ENCODE results near the gene PRUNE2.

The PRUNE2 gene

GRCh38 chr9:76912636-76913275, 6.8 kb upstream of the PRUNE2 start:
- Histone ChIP-seq H3K27ac (ENCODE audit: low read length) (no peak overlapping the region), H3K9ac (ENCODE audit: low read depth, low read length) (no peak overlapping the region), H3K27me3 (ENCODE audit: insufficient read depth, low read length, poor library complexity) (peaks cover 12% of the 10 kb centered on the region), H3K4me1 (ENCODE audit: insufficient read depth, low read length) (no peaks in the 10 kb centered on the region), H3K4me2 (ENCODE audit: insufficient read depth, low read length) (no peak overlapping the region), H3K79me2 (ENCODE audit: insufficient read depth, low read length) (no peaks in the 10 kb centered on the region), H3K4me3 (ENCODE audit: low read depth in 1 of 2, low read length in 2 of 2) (no peak overlapping the region), H2AFZ (ENCODE audit: low read depth, low read length) (no peak overlapping the region), H3K36me3 (ENCODE audit: insufficient read depth, low read length) (no peaks in the 10 kb centered on the region), H3K9me3 (ENCODE audit: insufficient read depth, low read length, severe bottlenecking) (no peaks in the 10 kb centered on the region), H4K20me1 (ENCODE audit: insufficient read depth, low read length) (no peaks in the 10 kb centered on the region)
- ATAC-seq (ENCODE audit: insufficient read depth, low read depth) (no peak; the same call in 2 of the 3 replicates), DNase-seq (no peak)
- TF ChIP-seq EZH2 (IDR thresholded peaks at IDR 0.05; ENCODE audit: borderline replicate concordance, low read depth, low read length, severe bottlenecking) (no peak), CTCF (IDR thresholded peaks at IDR 0.05; ENCODE audit: borderline replicate concordance, extremely low read depth, low read length, poor library complexity, severe bottlenecking) (no peak)

GRCh38 chr9:76911971-76912370, 6.1 kb upstream of the PRUNE2 start:
- H2AFZ ChIP-seq (ENCODE audit: low read depth, low read length), result no peak overlapping the region
- no peak overlapping the region for H3K4me3 ChIP-seq (ENCODE audit: low read depth in 1 of 2, low read length in 2 of 2)
- H3K4me1 ChIP-seq (ENCODE audit: insufficient read depth, low read length), result no peaks in the 10 kb centered on the region
- ATAC-seq (ENCODE audit: insufficient read depth, low read depth) (no peak), DNase-seq (no peak)
- peaks cover 12% of the 10 kb centered on the region for H3K27me3 ChIP-seq (ENCODE audit: insufficient read depth, low read length, poor library complexity)
- no peak overlapping the region for H3K4me2 ChIP-seq (ENCODE audit: insufficient read depth, low read length)
- no peaks in the 10 kb centered on the region for H4K20me1 ChIP-seq (ENCODE audit: insufficient read depth, low read length)
- H3K79me2 ChIP-seq (ENCODE audit: insufficient read depth, low read length), result no peaks in the 10 kb centered on the region
- H3K27ac ChIP-seq (ENCODE audit: low read length), result no peak overlapping the region
- H3K9ac ChIP-seq (ENCODE audit: low read depth, low read length), result no peak overlapping the region
- H3K36me3 ChIP-seq (ENCODE audit: insufficient read depth, low read length), result no peaks in the 10 kb centered on the region
- no peaks in the 10 kb centered on the region for H3K9me3 ChIP-seq (ENCODE audit: insufficient read depth, low read length, severe bottlenecking)
- no peak for TF ChIP-seq CTCF (IDR thresholded peaks at IDR 0.05; ENCODE audit: borderline replicate concordance, extremely low read depth, low read length, poor library complexity, severe bottlenecking)

GRCh38 chr9:76910861-76911260, 4.9 kb upstream of the PRUNE2 start:
- Histone ChIP-seq H3K9me3 (ENCODE audit: insufficient read depth, low read length, severe bottlenecking) (no peaks in the 10 kb centered on the region), H3K9ac (ENCODE audit: low read depth, low read length) (no peak overlapping the region), H4K20me1 (ENCODE audit: insufficient read depth, low read length) (no peaks in the 10 kb centered on the region), H3K4me2 (ENCODE audit: insufficient read depth, low read length) (no peak overlapping the region), H3K4me3 (ENCODE audit: low read depth in 1 of 2, low read length in 2 of 2) (no peak overlapping the region), H3K4me1 (ENCODE audit: insufficient read depth, low read length) (no peaks in the 10 kb centered on the region), H3K27me3 (ENCODE audit: insufficient read depth, low read length, poor library complexity) (peaks cover 5% of the 10 kb centered on the region), H2AFZ (ENCODE audit: low read depth, low read length) (no peak overlapping the region), H3K79me2 (ENCODE audit: insufficient read depth, low read length) (no peaks in the 10 kb centered on the region), H3K36me3 (ENCODE audit: insufficient read depth, low read length) (no peaks in the 10 kb centered on the region), H3K27ac (ENCODE audit: low read length) (no peak overlapping the region)
- DNase-seq (no peak), ATAC-seq (ENCODE audit: insufficient read depth, low read depth) (no peak)
- no peak for TF ChIP-seq CTCF (IDR thresholded peaks at IDR 0.05; ENCODE audit: borderline replicate concordance, extremely low read depth, low read length, poor library complexity, severe bottlenecking)
- no peak for TF ChIP-seq EZH2 (IDR thresholded peaks at IDR 0.05; ENCODE audit: borderline replicate concordance, low read depth, low read length, severe bottlenecking)

- H3K4me3 ChIP-seq (ENCODE audit: low read depth in 1 of 2, low read length in 2 of 2), result no peak overlapping the region
- no peak overlapping the region for H3K4me2 ChIP-seq (ENCODE audit: insufficient read depth, low read length)
Observed at GRCh38 chr9:76906647-76906975, 697 bp upstream of the PRUNE2 start.

More at GRCh38 chr9:76906647-76906975, 697 bp upstream of the PRUNE2 start:
- no peaks in the 10 kb centered on the region for H3K4me1 ChIP-seq (ENCODE audit: insufficient read depth, low read length)
- H3K9me3 ChIP-seq (ENCODE audit: insufficient read depth, low read length, severe bottlenecking), result no peaks in the 10 kb centered on the region
- H3K27me3 ChIP-seq (ENCODE audit: insufficient read depth, low read length, poor library complexity), result no peaks in the 10 kb centered on the region
- no peak for DNase-seq
- TF ChIP-seq CTCF (IDR thresholded peaks at IDR 0.05; ENCODE audit: borderline replicate concordance, extremely low read depth, low read length, poor library complexity, severe bottlenecking), result no peak
- TF ChIP-seq EZH2 (IDR thresholded peaks at IDR 0.05; ENCODE audit: borderline replicate concordance, low read depth, low read length, severe bottlenecking), result no peak
- H3K9ac ChIP-seq (ENCODE audit: low read depth, low read length), result no peak overlapping the region
- H4K20me1 ChIP-seq (ENCODE audit: insufficient read depth, low read length), result no peaks in the 10 kb centered on the region
- H2AFZ ChIP-seq (ENCODE audit: low read depth, low read length), result no peak overlapping the region
- H3K79me2 ChIP-seq (ENCODE audit: insufficient read depth, low read length), result no peaks in the 10 kb centered on the region
- no peak overlapping the region for H3K27ac ChIP-seq (ENCODE audit: low read length)
- no peaks in the 10 kb centered on the region for H3K36me3 ChIP-seq (ENCODE audit: insufficient read depth, low read length)
- no peak for ATAC-seq (ENCODE audit: insufficient read depth, low read depth)
